Fibroblast of lung (primary cell): ENCODE measurements around the gene TMEM267.

Source experiments
- EZH2 ChIP-seq: IDR thresholded peaks from 2 replicates; pipeline ENCODE4 v1.5.1; 2012; ENCODE audit warnings: low read length, control low read depth, mild to moderate bottlenecking; ENCODE audit errors: missing control alignments
- TF ChIP-seq, protein P1 (sequence below), 2 donors: IDR thresholded peaks in 1 of 2; conservative IDR thresholded peaks in 1 of 2; 1 replicate in 1 of 2; 2 replicates in 1 of 2; pipeline ENCODE4 v1.5.1; 2011 to 2012; ENCODE audit warnings: low read length in 2 of 2, control low read depth in 1 of 2, inconsistent platforms in 1 of 2, low read depth in 1 of 2, mild to moderate bottlenecking in 1 of 2

DNA sequence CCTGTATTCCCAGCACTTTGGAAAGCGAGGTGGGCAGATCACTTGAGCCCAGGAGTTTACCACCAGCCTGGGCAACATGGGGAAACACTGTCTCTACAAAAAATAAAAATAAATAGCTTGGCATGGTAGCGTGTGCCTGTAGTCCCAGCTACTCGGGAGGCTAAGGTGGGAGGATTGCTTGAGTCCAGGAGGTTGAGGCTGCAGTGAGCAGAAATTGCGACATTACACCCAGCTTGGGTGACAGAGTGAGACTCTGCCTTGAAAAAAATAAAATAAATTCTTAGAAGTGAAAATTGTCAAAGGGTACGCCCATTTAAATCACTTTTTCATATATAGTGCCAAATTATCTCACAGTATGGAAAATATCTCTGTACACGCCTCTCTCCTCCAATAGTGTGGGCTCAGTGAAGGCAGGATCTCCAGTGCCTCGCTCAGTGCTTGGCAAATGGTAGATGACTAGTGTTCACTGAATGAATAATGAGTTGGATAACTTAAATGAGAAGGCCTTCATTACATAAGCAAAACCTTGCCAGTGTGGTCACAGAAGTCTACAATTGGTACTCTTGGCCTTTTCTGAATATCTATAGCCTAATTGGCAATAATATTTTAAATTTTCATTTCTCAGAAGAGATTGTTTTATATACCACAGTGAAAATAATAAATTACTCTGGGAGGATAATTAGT lies 62.1 kb downstream of the TMEM267 start:
- TF ChIP-seq, protein P1, sequence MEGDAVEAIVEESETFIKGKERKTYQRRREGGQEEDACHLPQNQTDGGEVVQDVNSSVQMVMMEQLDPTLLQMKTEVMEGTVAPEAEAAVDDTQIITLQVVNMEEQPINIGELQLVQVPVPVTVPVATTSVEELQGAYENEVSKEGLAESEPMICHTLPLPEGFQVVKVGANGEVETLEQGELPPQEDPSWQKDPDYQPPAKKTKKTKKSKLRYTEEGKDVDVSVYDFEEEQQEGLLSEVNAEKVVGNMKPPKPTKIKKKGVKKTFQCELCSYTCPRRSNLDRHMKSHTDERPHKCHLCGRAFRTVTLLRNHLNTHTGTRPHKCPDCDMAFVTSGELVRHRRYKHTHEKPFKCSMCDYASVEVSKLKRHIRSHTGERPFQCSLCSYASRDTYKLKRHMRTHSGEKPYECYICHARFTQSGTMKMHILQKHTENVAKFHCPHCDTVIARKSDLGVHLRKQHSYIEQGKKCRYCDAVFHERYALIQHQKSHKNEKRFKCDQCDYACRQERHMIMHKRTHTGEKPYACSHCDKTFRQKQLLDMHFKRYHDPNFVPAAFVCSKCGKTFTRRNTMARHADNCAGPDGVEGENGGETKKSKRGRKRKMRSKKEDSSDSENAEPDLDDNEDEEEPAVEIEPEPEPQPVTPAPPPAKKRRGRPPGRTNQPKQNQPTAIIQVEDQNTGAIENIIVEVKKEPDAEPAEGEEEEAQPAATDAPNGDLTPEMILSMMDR (conservative IDR thresholded peaks at IDR 0.05 in 1 of 2, IDR thresholded peaks at IDR 0.05 in 1 of 2; ENCODE audit: low read depth in 1 of 2, low read length in 2 of 2), result no peak
- no peak for TF ChIP-seq EZH2
